ENCODE data around the gene TTPAL. TPM values are rescaled to one million over a fixed set of nuclear protein-coding genes. Genes with fewer than 3 reads are reported as not detected.

TTPAL gene
- total RNA-seq, 1 donor from 2014 or later = 25.2 TPM

GRCh38 chr20:44461803-44462174, 13.9 kb upstream of the TTPAL start:
- no peak for TF ChIP-seq CTCF (IDR thresholded peaks at IDR 0.05; ENCODE audit: unreplicated experiment)
- no peaks in the 10 kb centered on the region for H3K27me3 Mint-ChIP-seq
- no peaks in the 10 kb centered on the region for H3K9me3 Mint-ChIP-seq (ENCODE audit: low read depth)
- peak overlapping the region; percentile 90 for H3K27ac Mint-ChIP-seq
- no peak for DNase-seq (ENCODE audit: low spot score, unreplicated experiment)
- H3K36me3 Mint-ChIP-seq (ENCODE audit: insufficient read depth) = no peaks in the 10 kb centered on the region
- no peak overlapping the region for H3K4me3 Mint-ChIP-seq (ENCODE audit: low read depth)
- H3K4me1 Mint-ChIP-seq (ENCODE audit: low read depth) = peaks cover 14% of the 10 kb centered on the region

- Mint-ChIP-seq H3K36me3 (ENCODE audit: insufficient read depth) (no peaks in the 10 kb centered on the region), H3K27ac (no peak overlapping the region), H3K4me3 (ENCODE audit: low read depth) (no peak overlapping the region), H3K9me3 (ENCODE audit: low read depth) (no peaks in the 10 kb centered on the region), H3K27me3 (no peaks in the 10 kb centered on the region), H3K4me1 (ENCODE audit: low read depth) (peaks cover 14% of the 10 kb centered on the region)
- DNase-seq (ENCODE audit: low spot score, unreplicated experiment) = no peak
- TF ChIP-seq CTCF (IDR thresholded peaks at IDR 0.05; ENCODE audit: unreplicated experiment) = no peak
Observed at GRCh38 chr20:44463466-44463865, 12.2 kb upstream of the TTPAL start.

- Mint-ChIP-seq H3K27me3 (no peaks in the 10 kb centered on the region), H3K4me1 (ENCODE audit: low read depth) (peaks cover 14% of the 10 kb centered on the region), H3K9me3 (ENCODE audit: low read depth) (no peaks in the 10 kb centered on the region), H3K4me3 (ENCODE audit: low read depth) (no peak overlapping the region), H3K36me3 (ENCODE audit: insufficient read depth) (no peaks in the 10 kb centered on the region), H3K27ac (no peak overlapping the region)
- DNase-seq (ENCODE audit: low spot score, unreplicated experiment) = no peak
- TF ChIP-seq CTCF (IDR thresholded peaks at IDR 0.05; ENCODE audit: unreplicated experiment) = no peak
Observed at GRCh38 chr20:44464514-44464913, 11.2 kb upstream of the TTPAL start.

- H3K27ac Mint-ChIP-seq = no peak overlapping the region
- peaks cover 14% of the 10 kb centered on the region for H3K4me1 Mint-ChIP-seq (ENCODE audit: low read depth)
- no peak overlapping the region for H3K4me3 Mint-ChIP-seq (ENCODE audit: low read depth)
- H3K27me3 Mint-ChIP-seq = no peaks in the 10 kb centered on the region
- H3K36me3 Mint-ChIP-seq (ENCODE audit: insufficient read depth) = no peaks in the 10 kb centered on the region
- no peak for TF ChIP-seq CTCF (IDR thresholded peaks at IDR 0.05; ENCODE audit: unreplicated experiment)
- no peak for DNase-seq (ENCODE audit: low spot score, unreplicated experiment)
- no peaks in the 10 kb centered on the region for H3K9me3 Mint-ChIP-seq (ENCODE audit: low read depth)
Observed at GRCh38 chr20:44465001-44465560, 10.6 kb upstream of the TTPAL start.

- Mint-ChIP-seq H3K4me1 (ENCODE audit: low read depth) (peaks cover 1% of the 10 kb centered on the region), H3K9me3 (ENCODE audit: low read depth) (no peaks in the 10 kb centered on the region), H3K36me3 (ENCODE audit: insufficient read depth) (no peaks in the 10 kb centered on the region), H3K4me3 (ENCODE audit: low read depth) (no peak overlapping the region), H3K27ac (no peak overlapping the region), H3K27me3 (no peaks in the 10 kb centered on the region)
- TF ChIP-seq CTCF (IDR thresholded peaks at IDR 0.05; ENCODE audit: unreplicated experiment) = no peak
- no peak for DNase-seq (ENCODE audit: low spot score, unreplicated experiment)
Observed at GRCh38 chr20:44467289-44467883, 8.3 kb upstream of the TTPAL start.

Data from progenitor cell of endocrine pancreas (in vitro differentiated cells).